Spleen (tissue), 7 donors: ENCODE results near the gene CPSF3.

Source experiments
- POLR2A ChIP-seq, 3 donors: fragments of 450-650 bp; IDR thresholded peaks; one replicate each; pipeline ENCODE4 v1.5.1; 2017; ENCODE audit warnings: antibody characterized with exemption in 3 of 3, mild to moderate bottlenecking in 1 of 3
- POLR2AphosphoS5 ChIP-seq, 3 donors: sonication (generic); formaldehyde crosslinking; IDR thresholded peaks; one replicate each; pipeline ENCODE4 v1.5.1; 2017; ENCODE audit warnings: antibody characterized with exemption in 3 of 3
- TF ChIP-seq, protein P1 (sequence below), 11 experiments: fragments of 200-600 bp in 7 of 11; fragments of 450-650 bp in 4 of 11; sonication (generic) in 4 of 11; IDR thresholded peaks in 8 of 11; conservative IDR thresholded peaks in 3 of 11; 1 replicate in 7 of 11; 2 replicates in 4 of 11; pipeline versions ENCODE4 v1.4.0 to v1.8.0; 2016 to 2021; ENCODE audit warnings: antibody characterized with exemption in 11 of 11, inconsistent platforms in 4 of 11, mild to moderate bottlenecking in 1 of 11
- donor health status: DM: no; HTN: no; CAD: no; lungs with moderate emphysema.
- donor health status: DM: no; HTN: no; CAD: no.
- donor health status: DM: no; HTN: no; CAD: no.

- TF ChIP-seq, protein P1, sequence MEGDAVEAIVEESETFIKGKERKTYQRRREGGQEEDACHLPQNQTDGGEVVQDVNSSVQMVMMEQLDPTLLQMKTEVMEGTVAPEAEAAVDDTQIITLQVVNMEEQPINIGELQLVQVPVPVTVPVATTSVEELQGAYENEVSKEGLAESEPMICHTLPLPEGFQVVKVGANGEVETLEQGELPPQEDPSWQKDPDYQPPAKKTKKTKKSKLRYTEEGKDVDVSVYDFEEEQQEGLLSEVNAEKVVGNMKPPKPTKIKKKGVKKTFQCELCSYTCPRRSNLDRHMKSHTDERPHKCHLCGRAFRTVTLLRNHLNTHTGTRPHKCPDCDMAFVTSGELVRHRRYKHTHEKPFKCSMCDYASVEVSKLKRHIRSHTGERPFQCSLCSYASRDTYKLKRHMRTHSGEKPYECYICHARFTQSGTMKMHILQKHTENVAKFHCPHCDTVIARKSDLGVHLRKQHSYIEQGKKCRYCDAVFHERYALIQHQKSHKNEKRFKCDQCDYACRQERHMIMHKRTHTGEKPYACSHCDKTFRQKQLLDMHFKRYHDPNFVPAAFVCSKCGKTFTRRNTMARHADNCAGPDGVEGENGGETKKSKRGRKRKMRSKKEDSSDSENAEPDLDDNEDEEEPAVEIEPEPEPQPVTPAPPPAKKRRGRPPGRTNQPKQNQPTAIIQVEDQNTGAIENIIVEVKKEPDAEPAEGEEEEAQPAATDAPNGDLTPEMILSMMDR (IDR thresholded peaks at IDR 0.05 in 8 of 11, conservative IDR thresholded peaks at IDR 0.05 in 3 of 11), result no peak
- TF ChIP-seq POLR2A (IDR thresholded peaks at IDR 0.05), result no peak
- no peak for TF ChIP-seq POLR2AphosphoS5 (IDR thresholded peaks at IDR 0.05)
Observed at GRCh38 chr2:9407363-9407811, 16.1 kb upstream of the CPSF3 start.
